GM19468 (cell line): ENCODE measurements around the gene RWDD1.
"Not testable (repeated sequence)": the region's sequence is repeated elsewhere in the genome, so short reads cannot be mapped to it uniquely, and the experiment has no call there.

Experiments
- ATAC-seq: cut with Tn5 transposase; IDR thresholded peaks from one replicate; pipeline ENCODE4 v1.9.1; 2021; ENCODE audit warnings: mild to moderate bottlenecking, moderate library complexity, moderate number of reproducible peaks; ENCODE audit not compliant: unreplicated experiment; ENCODE audit errors: extremely low read depth

RWDD1 gene

GRCh38 chr6:116603916-116604315 lies 32.6 kb downstream of the RWDD1 start:
- not testable (repeated sequence) for ATAC-seq

- ATAC-seq: not testable (repeated sequence)
Observed at GRCh38 chr6:116604868-116605267, 33.6 kb downstream of the RWDD1 start.

GRCh38 chr6:116605935-116606334 lies 34.6 kb downstream of the RWDD1 start:
- ATAC-seq: no peak

- ATAC-seq: no peak
Observed at GRCh38 chr6:116611056-116611455, 39.8 kb downstream of the RWDD1 start.

GRCh38 chr6:116615937-116616736 lies 44.8 kb downstream of the RWDD1 start, which contains the start of gene RSPH4A:
TSS of gene RSPH4A (plus strand) at chr6:116616479. CDS start at chr6:116616624, 145 bp downstream.
- ATAC-seq: peak; percentile 95

- no peak for ATAC-seq
Observed at GRCh38 chr6:116616737-116617053, 45.4 kb downstream of the RWDD1 start.

GRCh38 chr6:116624036-116624805 lies 52.9 kb downstream of the RWDD1 start:
- ATAC-seq: no peak

GRCh38 chr6:116625872-116626271 lies 54.6 kb downstream of the RWDD1 start:
- ATAC-seq: no peak

GRCh38 chr6:116629563-116629981 lies 58.3 kb downstream of the RWDD1 start:
- ATAC-seq: no peak

GRCh38 chr6:116631379-116631990 lies 60.2 kb downstream of the RWDD1 start:
- peak; percentile 17 for ATAC-seq

GRCh38 chr6:116633685-116634084 lies 62.4 kb downstream of the RWDD1 start:
- no peak for ATAC-seq
